HepG2 (cell line): ENCODE results near the gene CARD16. TPM values are rescaled to one million over a fixed set of nuclear protein-coding genes. Genes with fewer than 3 reads are reported as not detected.

Experiments used
- ADNP ChIP-seq: sonication (generic); formaldehyde crosslinking; IDR thresholded peaks from 2 replicates; pipeline ENCODE4 v1.4.0; 2020; ENCODE audit warnings: missing genetic modification reagents
- AGO2 ChIP-seq: fragments of 200-400 bp; formaldehyde crosslinking; optimal IDR thresholded peaks from 2 replicates; pipeline ENCODE3; 2017; ENCODE audit warnings: mild to moderate bottlenecking, low read depth, low read length, moderate library complexity
- ELF1 ChIP-seq: sonication (generic); formaldehyde crosslinking; IDR thresholded peaks from 2 replicates; pipeline ENCODE4 v1.4.0; 2020; ENCODE audit warnings: missing genetic modification reagents
- HNF1A ChIP-seq, 2 experiments: sonication (generic) in 1 of 2; formaldehyde crosslinking in 1 of 2; IDR thresholded peaks; 2 replicates each; pipeline versions ENCODE4 v1.4.0 to v1.6.1; 2016 to 2020; ENCODE audit warnings: borderline replicate concordance in 1 of 2, low read depth in 1 of 2, mild to moderate bottlenecking in 1 of 2, missing genetic modification reagents in 1 of 2
- IKZF4 ChIP-seq: sonication (generic); formaldehyde crosslinking; IDR thresholded peaks from 2 replicates; pipeline ENCODE4 v1.5.1; 2020; ENCODE audit warnings: borderline replicate concordance, mild to moderate bottlenecking, low read depth, missing genetic modification reagents; ENCODE audit errors: not compliant biosample characterization
- ISX ChIP-seq: sonication (generic); formaldehyde crosslinking; conservative IDR thresholded peaks from 2 replicates; pipeline ENCODE4 v1.5.0; 2020; ENCODE audit warnings: missing genetic modification reagents
- KLF13 ChIP-seq: sonication (generic); formaldehyde crosslinking; IDR thresholded peaks from 2 replicates; pipeline ENCODE4 v1.4.0; 2020; ENCODE audit warnings: mild to moderate bottlenecking, missing genetic modification reagents
- MAZ ChIP-seq, 2 experiments: sonication (generic) in 1 of 2; formaldehyde crosslinking in 1 of 2; IDR thresholded peaks; 2 replicates each; pipeline versions ENCODE4 v1.5.0 to v1.6.1; 2012 to 2020; ENCODE audit warnings: low read depth in 2 of 2, mild to moderate bottlenecking in 2 of 2, borderline replicate concordance in 1 of 2, improper control_type of control experiment in 1 of 2, low read length in 1 of 2, missing genetic modification reagents in 1 of 2, moderate library complexity in 1 of 2
- MEIS2 ChIP-seq: sonication (generic); formaldehyde crosslinking; IDR thresholded peaks from 2 replicates; pipeline ENCODE4 v1.9.0; 2021; ENCODE audit warnings: mild to moderate bottlenecking, missing genetic modification reagents
- MIER3 ChIP-seq: IDR thresholded peaks from 2 replicates; pipeline ENCODE4 v1.6.1; 2016; ENCODE audit warnings: missing compliant biosample characterization, borderline replicate concordance
- NCOR1 ChIP-seq: fragments of 200-600 bp; sonication (generic); IDR thresholded peaks from 2 replicates; pipeline ENCODE4 v1.7.0; 2017; ENCODE audit warnings: antibody characterized with exemption, low read length, borderline replicate concordance
- PCBP1 ChIP-seq: fragments of 200-400 bp; formaldehyde crosslinking; IDR thresholded peaks from 2 replicates; pipeline ENCODE4 v1.6.1; 2017; ENCODE audit warnings: mild to moderate bottlenecking, low read depth, low read length, borderline replicate concordance
- RXRA ChIP-seq: sonication (generic); formaldehyde crosslinking; IDR thresholded peaks from 2 replicates; pipeline ENCODE4 v1.5.1; 2020; ENCODE audit warnings: missing genetic modification reagents
- SIN3B ChIP-seq: fragments of 150-350 bp; IDR thresholded peaks from 2 replicates; pipeline ENCODE4 v1.6.1; 2014; ENCODE audit warnings: low read length
- SMARCC2 ChIP-seq: fragments of 450-650 bp; IDR thresholded peaks from 2 replicates; pipeline ENCODE4 v1.6.1; 2017; ENCODE audit warnings: antibody characterized with exemption, mild to moderate bottlenecking
- SOX5 ChIP-seq: IDR thresholded peaks from 2 replicates; pipeline ENCODE4 v1.6.1; 2016; ENCODE audit warnings: borderline replicate concordance
- SRY ChIP-seq: sonication (generic); formaldehyde crosslinking; IDR thresholded peaks from 2 replicates; pipeline ENCODE4 v1.8.0; 2022; ENCODE audit warnings: mild to moderate bottlenecking, missing genetic modification reagents
- STAT6 ChIP-seq: sonication (generic); formaldehyde crosslinking; IDR thresholded peaks from 2 replicates; pipeline ENCODE4 v1.4.0; 2020; ENCODE audit warnings: missing genetic modification reagents, mild to moderate bottlenecking, borderline replicate concordance
- YY1 ChIP-seq: IDR thresholded peaks from 2 replicates; pipeline ENCODE4 v1.6.1; 2011; ENCODE audit warnings: low read length, low read depth, moderate library complexity, mild to moderate bottlenecking; ENCODE audit not compliant: insufficient read depth, insufficient replicate concordance
- ZMYM3 ChIP-seq: sonication (generic); formaldehyde crosslinking; IDR thresholded peaks from 2 replicates; pipeline ENCODE4 v1.5.1; 2020; ENCODE audit warnings: mild to moderate bottlenecking, missing genetic modification reagents
- ZNF205 ChIP-seq: IDR thresholded peaks from 2 replicates; pipeline ENCODE4 v1.6.1; 2018; ENCODE audit warnings: missing biosample characterization, missing genetic modification reagents
- ZNF326 ChIP-seq: sonication (generic); formaldehyde crosslinking; IDR thresholded peaks from 2 replicates; pipeline ENCODE4 v1.4.0; 2020; ENCODE audit warnings: missing genetic modification reagents, borderline replicate concordance
- ZNF580 ChIP-seq: IDR thresholded peaks from 2 replicates; pipeline ENCODE4 v1.6.1; 2016; ENCODE audit warnings: low read depth, borderline replicate concordance
- ZNF747 ChIP-seq: sonication (generic); formaldehyde crosslinking; IDR thresholded peaks from 2 replicates; pipeline ENCODE4 v1.8.1; 2023; ENCODE audit warnings: missing genetic modification reagents, mild to moderate bottlenecking, borderline replicate concordance
- ZNF780A ChIP-seq: sonication (generic); formaldehyde crosslinking; IDR thresholded peaks from 2 replicates; pipeline ENCODE4 v1.8.0; 2022; ENCODE audit warnings: mild to moderate bottlenecking, missing genetic modification reagents, moderate library complexity
- polyA plus RNA-seq, 8 experiments: library from polyadenylated mRNA; depleted of rRNA in 3 of 8; stranded (reverse) in 7 of 8; unstranded in 1 of 8; fragments of >200 nt; fragmentation: Illumina TruSeq in 4 of 8; extraction: Trizol in 4 of 8; gene quantifications; 2 replicates each; pipeline versions ENCODE4 v1.2.1 to v1.2.3, GENCODE V29; 2011 to 2016; ENCODE audit warnings: low read depth in 4 of 8, missing spikeins in 1 of 8, mixed read lengths in 1 of 8; ENCODE audit not compliant: insufficient read depth in 1 of 8
- total RNA-seq, 5 experiments: library from RNA; depleted of rRNA; stranded (reverse); fragments of >200 nt; fragmentation: Illumina TruSeq; extraction: Trizol; gene quantifications; 2 replicates each; pipeline ENCODE4 v1.2.3, GENCODE V29; 2016; ENCODE audit warnings: low read depth in 1 of 5

CARD16 gene
- total and polyA plus RNA-seq, 2 of the 13 experiments (the other 11 are each of a cell fraction or from before 2014, with no cell fraction given): 0.34 TPM; not detected in 1

GRCh38 chr11:105051559-105051958 is 6.4 kb upstream of the CARD16 start (continued):
- TF ChIP-seq HNF1A (IDR thresholded peaks at IDR 0.05; ENCODE audit: low read depth) (no peak), HNF1A (CRISPR knock-in tag; IDR thresholded peaks at IDR 0.05; ENCODE audit: borderline replicate concordance) (peak; percentile 81; the same call in 1 of the 2 replicates), ZNF780A (no peak), PCBP1 (no peak), KLF13 (CRISPR knock-in tag) (no peak), ELF1 (CRISPR knock-in tag) (no peak), STAT6 (CRISPR knock-in tag) (no peak), AGO2 (no peak), MEIS2 (CRISPR knock-in tag) (no peak), SOX5 (CRISPR knock-in tag) (peak; percentile 95), MAZ (IDR thresholded peaks at IDR 0.05; ENCODE audit: borderline replicate concordance, low read depth, low read length) (no peak), MAZ (CRISPR knock-in tag; IDR thresholded peaks at IDR 0.05; ENCODE audit: low read depth) (no peak), RXRA (CRISPR knock-in tag) (no peak), SRY (CRISPR knock-in tag) (no peak), ZNF205 (CRISPR knock-in tag) (no peak; the same call in 1 of the 2 replicates), YY1 (no peak), ISX (CRISPR knock-in tag) (no peak), ZNF580 (CRISPR knock-in tag) (no peak), SIN3B (no peak), ZNF747 (no peak), SMARCC2 (no peak), IKZF4 (no peak), MIER3 (CRISPR knock-in tag) (no peak), ZMYM3 (CRISPR knock-in tag) (peak; percentile 49; the same call in 1 of the 2 replicates), ZNF326 (CRISPR knock-in tag) (no peak), NCOR1 (no peak), ADNP (CRISPR knock-in tag) (no peak)
